Measurements from ENCODE around the gene ATXN2. TPM values are rescaled to one million over a fixed set of nuclear protein-coding genes. Genes with fewer than 3 reads are reported as not detected.
A peak's percentile ranks its signal among the peaks of the same experiment; 100 is the strongest.
"Not testable (repeated sequence)": the region's sequence is repeated elsewhere in the genome, so short reads cannot be mapped to it uniquely, and the experiment has no call there.

ATXN2 gene
- total and polyA plus RNA-seq, 7 experiments from 2014 or later = 23.9 to 71.9 (median 44.0) TPM

DNA sequence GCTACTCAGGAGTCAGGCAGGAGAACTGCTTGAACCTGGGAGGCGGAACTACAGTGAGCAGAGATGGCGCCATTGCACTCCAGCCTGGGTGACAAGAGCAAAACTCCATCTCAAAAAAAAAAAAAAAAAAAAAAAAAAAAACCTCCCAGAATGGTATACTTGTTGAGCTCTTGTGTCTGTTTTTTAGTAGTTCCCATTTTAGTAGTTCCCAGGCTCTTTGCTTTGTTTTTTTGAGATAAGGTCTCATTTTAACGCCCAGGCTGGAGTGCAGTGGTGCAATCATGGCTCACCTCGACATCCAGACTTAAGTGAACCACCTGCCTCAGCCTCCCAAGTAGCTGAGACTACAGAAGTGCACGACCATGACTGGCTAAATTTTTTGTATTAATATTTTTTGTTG is 13.4 kb downstream of the ATXN2 start:
- H3K36me3 ChIP-seq (ENCODE audit: control insufficient read depth in 2 of 3, insufficient read depth in 3 of 3, low read length in 3 of 3) = no peaks in the 10 kb centered on the region
- H3K9me3 Mint-ChIP-seq = peaks cover 0 to 1% (median 0%) of the 10 kb centered on the region in 11 donors
- H3K4me1 Mint-ChIP-seq = peaks cover 0 to 27% (median 21%) of the 10 kb centered on the region in 7 donors
- no peaks in the 10 kb centered on the region for H3K4me1 ChIP-seq (ENCODE audit: control insufficient read depth in 2 of 2, insufficient read depth in 2 of 2, low read length in 2 of 2)
- no peak overlapping the region for H3K4me3 ChIP-seq (ENCODE audit: low read length)
- ATAC-seq = no peak
- no peak overlapping the region for H3K27ac Mint-ChIP-seq
- H3K27me3 Mint-ChIP-seq = no peaks in the 10 kb centered on the region
- ChIA-PET CTCF (no interaction called here), POLR2A (no interaction called here)
- H3K27me3 ChIP-seq (ENCODE audit: control insufficient read depth in 2 of 2, insufficient read depth in 2 of 2, low read length in 2 of 2) = no peaks in the 10 kb centered on the region
- intact Hi-C loops (cut with micrococcal nuclease) = no loop called here
- no peak overlapping the region for H3K4me3 Mint-ChIP-seq
- no peaks in the 10 kb centered on the region for H3K9me3 ChIP-seq (ENCODE audit: control insufficient read depth in 2 of 3, low read length in 3 of 3)
- no peak overlapping the region for H3K27ac ChIP-seq (ENCODE audit: low read depth, low read length)
- DNase-seq = no peak
- H3K36me3 Mint-ChIP-seq = peaks cover 0 to 12% (median 0%) of the 10 kb centered on the region in 5 donors

DNA sequence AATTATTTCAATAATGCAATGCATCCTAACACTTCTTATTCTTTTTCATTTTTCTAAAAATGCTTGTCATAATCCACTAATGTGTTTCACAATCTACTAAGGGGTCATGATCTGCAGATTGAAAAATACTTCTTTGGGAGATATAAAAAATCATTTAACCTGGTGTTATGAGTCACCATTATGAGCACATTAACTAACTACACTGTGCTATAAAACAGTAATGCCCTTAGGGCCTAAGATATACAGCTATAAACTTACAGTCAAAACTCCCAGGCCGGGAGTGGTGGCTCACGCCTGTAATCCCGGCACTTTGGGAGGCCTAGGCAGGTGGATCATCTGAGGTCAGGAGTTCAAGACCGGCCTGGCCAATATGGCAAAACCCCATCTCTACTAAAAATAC is 14.2 kb downstream of the ATXN2 start:
- ChIA-PET POLR2A (no interaction called here), CTCF (no interaction called here)
- Histone ChIP-seq H3K9me3 (ENCODE audit: control insufficient read depth in 2 of 3, low read length in 3 of 3) (no peaks in the 10 kb centered on the region), H3K36me3 (ENCODE audit: control insufficient read depth in 2 of 3, insufficient read depth in 3 of 3, low read length in 3 of 3) (peaks cover 0 to 3% (median 0%) of the 10 kb centered on the region in 3 experiments), H3K27ac (ENCODE audit: low read depth, low read length) (no peak overlapping the region), H3K4me1 (ENCODE audit: control insufficient read depth in 2 of 2, insufficient read depth in 2 of 2, low read length in 2 of 2) (no peaks in the 10 kb centered on the region), H3K4me3 (ENCODE audit: low read length) (no peak overlapping the region), H3K27me3 (ENCODE audit: control insufficient read depth in 2 of 2, insufficient read depth in 2 of 2, low read length in 2 of 2) (no peaks in the 10 kb centered on the region)
- Mint-ChIP-seq H3K27ac (no peak overlapping the region), H3K4me1 (peaks cover 0 to 28% (median 20%) of the 10 kb centered on the region in 7 donors), H3K36me3 (peaks cover 0 to 12% (median 0%) of the 10 kb centered on the region in 5 donors), H3K9me3 (peaks cover 0 to 1% (median 0%) of the 10 kb centered on the region in 11 donors), H3K27me3 (no peaks in the 10 kb centered on the region), H3K4me3 (no peak overlapping the region)
- ATAC-seq (no peak), DNase-seq (no peak)
- intact Hi-C loops (cut with micrococcal nuclease) = no loop called here

DNA sequence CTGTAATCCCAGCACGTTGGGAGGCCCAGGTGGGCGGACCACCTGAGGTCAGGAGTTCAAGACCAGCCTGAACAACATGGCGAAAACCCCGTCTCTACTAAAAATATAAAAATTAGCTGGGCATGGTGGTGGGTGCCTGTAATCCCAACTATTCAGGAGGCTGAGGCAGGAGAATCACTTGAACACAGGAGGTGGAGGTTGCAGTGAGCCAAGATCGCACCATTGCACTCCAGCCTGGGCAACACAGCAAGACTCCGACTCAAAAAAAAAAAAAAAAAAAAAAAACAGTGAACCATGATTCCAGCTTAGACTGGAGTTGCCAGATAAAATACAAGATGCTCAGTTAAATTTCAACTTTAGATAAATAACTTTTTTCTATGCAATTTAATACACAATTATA is 15.6 kb downstream of the ATXN2 start:
- DNase-seq; H3K27ac Mint-ChIP-seq; H3K9me3 Mint-ChIP-seq; H3K4me1 ChIP-seq (ENCODE audit: control insufficient read depth in 2 of 2, insufficient read depth in 2 of 2, low read length in 2 of 2); H3K4me3 Mint-ChIP-seq; ATAC-seq; H3K27me3 ChIP-seq (ENCODE audit: control insufficient read depth in 2 of 2, insufficient read depth in 2 of 2, low read length in 2 of 2); H3K36me3 ChIP-seq (ENCODE audit: control insufficient read depth in 2 of 3, insufficient read depth in 3 of 3, low read length in 3 of 3); H3K27ac ChIP-seq (ENCODE audit: low read depth, low read length); intact Hi-C loops (cut with micrococcal nuclease); H3K9me3 ChIP-seq (ENCODE audit: control insufficient read depth in 2 of 3, low read length in 3 of 3); H3K27me3 Mint-ChIP-seq; H3K4me3 ChIP-seq (ENCODE audit: low read length): not testable (repeated sequence)
- Mint-ChIP-seq H3K4me1 (peaks cover 6 to 26% (median 22%) of the 10 kb centered on the region in 7 donors), H3K36me3 (peaks cover 0 to 13% (median under 1%) of the 10 kb centered on the region in 5 donors)
- ChIA-PET POLR2A (interaction anchor here (1.2 kb wide), 1 partner anchor 11 kb away, joined by 3 read pairs; no protein-coding TSS in a partner anchor), CTCF (interaction anchor here (0.6 kb wide), 1 partner anchor 185 kb away, joined by 4 read pairs; no protein-coding TSS in a partner anchor)

DNA sequence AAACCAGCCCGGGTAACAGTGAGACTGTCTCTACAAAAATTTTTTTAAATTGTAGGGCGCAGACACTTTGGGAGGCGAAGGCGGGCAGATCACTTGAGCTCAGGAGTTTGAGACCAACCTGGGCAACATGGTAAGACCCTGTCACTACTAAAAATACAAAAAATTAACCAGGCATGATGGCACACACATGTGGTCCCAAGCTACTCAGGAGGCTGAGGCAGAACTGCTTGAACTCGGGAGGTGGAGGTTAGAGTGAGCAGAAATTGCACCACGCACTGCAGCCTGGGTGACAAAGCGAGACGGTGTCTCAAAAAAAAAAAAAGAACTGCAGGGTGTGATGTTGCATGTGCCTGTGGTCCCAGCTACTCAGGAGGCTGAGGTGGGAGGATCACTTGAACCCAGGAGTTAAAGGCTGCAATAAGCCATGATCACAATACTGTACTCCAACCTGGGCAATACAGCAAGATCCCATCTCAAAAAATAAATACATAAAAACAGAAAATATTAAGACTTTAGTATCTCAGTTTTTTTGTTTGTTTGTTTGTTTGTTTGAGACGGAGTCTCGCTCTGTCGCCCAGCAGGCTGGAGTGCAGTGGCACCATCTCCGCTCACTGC is 16.9 kb downstream of the ATXN2 start:
- no peak overlapping the region for H3K4me3 Mint-ChIP-seq
- peaks cover 9 to 25% (median 22%) of the 10 kb centered on the region in 7 donors for H3K4me1 Mint-ChIP-seq
- no peaks in the 10 kb centered on the region for H3K4me1 ChIP-seq (ENCODE audit: control insufficient read depth in 2 of 2, insufficient read depth in 2 of 2, low read length in 2 of 2)
- peaks cover 0 to 5% (median 0%) of the 10 kb centered on the region in 3 experiments for H3K36me3 ChIP-seq (ENCODE audit: control insufficient read depth in 2 of 3, insufficient read depth in 3 of 3, low read length in 3 of 3)
- no peak overlapping the region for H3K27ac ChIP-seq (ENCODE audit: low read depth, low read length)
- ChIA-PET CTCF (no interaction called here), POLR2A (interaction anchor here (0.7 kb wide), 1 partner anchor 1356 kb away, joined by 3 read pairs; no protein-coding TSS in a partner anchor)
- H3K27me3 ChIP-seq (ENCODE audit: control insufficient read depth in 2 of 2, insufficient read depth in 2 of 2, low read length in 2 of 2) = no peaks in the 10 kb centered on the region
- H3K36me3 Mint-ChIP-seq = peaks cover 0 to 16% (median 0%) of the 10 kb centered on the region in 5 donors
- ATAC-seq = no peak
- H3K27ac Mint-ChIP-seq = no peak overlapping the region
- no peaks in the 10 kb centered on the region for H3K9me3 ChIP-seq (ENCODE audit: control insufficient read depth in 2 of 3, low read length in 3 of 3)
- H3K27me3 Mint-ChIP-seq = no peaks in the 10 kb centered on the region
- no peaks in the 10 kb centered on the region for H3K9me3 Mint-ChIP-seq
- intact Hi-C loops (cut with micrococcal nuclease) = no loop called here
- DNase-seq = no peak
- H3K4me3 ChIP-seq (ENCODE audit: low read length) = no peak overlapping the region

DNA sequence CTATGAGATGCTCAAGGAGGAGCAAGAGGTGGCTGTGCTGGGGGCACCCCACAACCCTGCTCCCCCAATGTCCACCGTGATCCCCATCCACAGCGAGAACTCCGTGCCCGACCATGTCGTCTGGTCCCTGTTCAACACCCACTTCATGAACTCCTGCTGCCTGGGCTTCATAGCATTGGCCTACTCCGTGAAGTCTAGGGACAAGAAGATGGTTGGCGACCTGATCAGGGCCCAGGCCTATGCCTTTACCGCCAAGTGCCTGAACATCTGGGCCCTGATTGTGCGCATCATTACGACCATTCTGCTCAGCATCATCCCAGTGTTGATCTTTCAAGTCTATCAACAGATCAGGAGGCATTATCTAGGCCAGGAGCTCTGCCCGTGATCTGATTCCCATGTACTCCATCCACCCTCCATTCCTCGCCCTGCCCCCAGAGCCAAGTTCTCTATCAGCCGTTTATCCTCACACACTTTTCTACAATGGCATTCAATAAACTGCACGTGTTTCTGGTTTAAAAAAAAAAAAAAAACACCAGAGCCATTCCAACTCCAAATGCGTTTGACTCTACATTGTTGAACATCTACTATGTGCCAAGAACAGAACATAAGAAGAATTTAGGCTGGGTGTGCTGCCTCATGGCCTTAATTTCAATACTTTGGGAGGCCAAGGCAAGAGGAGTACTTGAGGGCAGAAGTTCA is 17.5 kb downstream of the ATXN2 start:
- no peak for DNase-seq
- H3K27ac Mint-ChIP-seq = peak overlapping the region in 1 of 9 donors; percentile 60

DNA sequence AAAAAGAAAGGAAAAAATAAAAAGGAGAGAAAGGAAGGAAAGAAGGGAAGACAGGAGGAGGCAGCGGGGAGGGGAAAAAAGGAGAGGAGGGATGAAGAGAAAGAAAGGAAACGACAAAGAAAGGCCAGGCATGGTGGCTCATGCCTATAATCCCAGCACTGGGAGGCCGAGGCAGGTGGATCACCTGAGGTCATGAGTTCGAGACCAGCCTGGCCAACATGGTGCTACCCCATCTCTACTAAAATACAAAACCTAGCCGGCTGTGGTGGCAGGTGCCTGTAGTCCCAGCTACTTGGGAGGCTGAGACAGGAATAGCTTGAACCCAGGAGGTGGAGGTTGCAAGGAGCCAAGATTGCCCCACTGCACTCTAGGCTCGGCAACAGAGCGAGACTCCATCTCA is 18.4 kb downstream of the ATXN2 start:
- no peaks in the 10 kb centered on the region for H3K4me1 ChIP-seq (ENCODE audit: control insufficient read depth in 2 of 2, insufficient read depth in 2 of 2, low read length in 2 of 2)
- no peak overlapping the region for H3K27ac ChIP-seq (ENCODE audit: low read depth, low read length)
- Mint-ChIP-seq H3K36me3 (peaks cover 0 to 16% (median 0%) of the 10 kb centered on the region in 5 donors), H3K4me3 (no peak overlapping the region), H3K27me3 (no peaks in the 10 kb centered on the region), H3K4me1 (peaks cover 9 to 19% (median 15%) of the 10 kb centered on the region in 7 donors), H3K27ac (no peak overlapping the region), H3K9me3 (no peaks in the 10 kb centered on the region)
- ChIA-PET CTCF (no interaction called here), POLR2A (no interaction called here)
- H3K9me3 ChIP-seq (ENCODE audit: control insufficient read depth in 2 of 3, low read length in 3 of 3) = no peaks in the 10 kb centered on the region
- DNase-seq (no peak), ATAC-seq (no peak)
- H3K27me3 ChIP-seq (ENCODE audit: control insufficient read depth in 2 of 2, insufficient read depth in 2 of 2, low read length in 2 of 2) = no peaks in the 10 kb centered on the region
- intact Hi-C loops (cut with micrococcal nuclease) = no loop called here
- peaks cover 0 to 5% (median 0%) of the 10 kb centered on the region in 3 experiments for H3K36me3 ChIP-seq (ENCODE audit: control insufficient read depth in 2 of 3, insufficient read depth in 3 of 3, low read length in 3 of 3)
- no peak overlapping the region for H3K4me3 ChIP-seq (ENCODE audit: low read length)

More for the DNA sequence above, 17.5 kb downstream of the ATXN2 start:
- Histone ChIP-seq H3K27ac (ENCODE audit: low read depth, low read length) (no peak overlapping the region), H3K9me3 (ENCODE audit: control insufficient read depth in 2 of 3, low read length in 3 of 3) (no peaks in the 10 kb centered on the region), H3K4me3 (ENCODE audit: low read length) (no peak overlapping the region), H3K27me3 (ENCODE audit: control insufficient read depth in 2 of 2, insufficient read depth in 2 of 2, low read length in 2 of 2) (no peaks in the 10 kb centered on the region), H3K36me3 (ENCODE audit: control insufficient read depth in 2 of 3, insufficient read depth in 3 of 3, low read length in 3 of 3) (peaks cover 0 to 5% (median 0%) of the 10 kb centered on the region in 3 experiments), H3K4me1 (ENCODE audit: control insufficient read depth in 2 of 2, insufficient read depth in 2 of 2, low read length in 2 of 2) (no peaks in the 10 kb centered on the region)
- Mint-ChIP-seq H3K36me3 (peaks cover 0 to 16% (median 0%) of the 10 kb centered on the region in 5 donors), H3K27me3 (no peaks in the 10 kb centered on the region), H3K4me3 (no peak overlapping the region), H3K4me1 (peaks cover 9 to 21% (median 16%) of the 10 kb centered on the region in 7 donors), H3K9me3 (no peaks in the 10 kb centered on the region)
- POLR2A ChIA-PET = interaction anchor here (0.7 kb wide), 1 partner anchor 1356 kb away, joined by 3 read pairs; no protein-coding TSS in a partner anchor
- intact Hi-C loops (cut with micrococcal nuclease) = no loop called here
- ATAC-seq = no peak
- CTCF ChIA-PET = no interaction called here
